HG02884 (cell line): ENCODE data around the gene NEURL1.

ENCODE experiments used
- ATAC-seq: cut with Tn5 transposase; IDR thresholded peaks from one replicate; pipeline ENCODE4 v1.9.1; 2021; ENCODE audit warnings: mild to moderate bottlenecking, moderate library complexity; ENCODE audit not compliant: unreplicated experiment

Gene NEURL1

GRCh38 chr10:103545366-103545765 is 51.9 kb downstream of the NEURL1 start:
- no peak for ATAC-seq

- no peak for ATAC-seq
Measured at GRCh38 chr10:103545771-103546281, 52.3 kb downstream of the NEURL1 start.

GRCh38 chr10:103546401-103546800 is 52.9 kb downstream of the NEURL1 start:
- no peak for ATAC-seq

- no peak for ATAC-seq
Measured at GRCh38 chr10:103547391-103547946, 54.0 kb downstream of the NEURL1 start.

- no peak for ATAC-seq
Measured at GRCh38 chr10:103548006-103548405, 54.5 kb downstream of the NEURL1 start.

- ATAC-seq: no peak
Measured at GRCh38 chr10:103548581-103549348, 55.3 kb downstream of the NEURL1 start.

- no peak for ATAC-seq
Measured at GRCh38 chr10:103549349-103549685, 55.8 kb downstream of the NEURL1 start.

- ATAC-seq: no peak
Measured at GRCh38 chr10:103550229-103550628, 56.7 kb downstream of the NEURL1 start.

GRCh38 chr10:103551619-103552602 is 58.4 kb downstream of the NEURL1 start:
- no peak for ATAC-seq

GRCh38 chr10:103552856-103553742 is 59.6 kb downstream of the NEURL1 start:
- no peak for ATAC-seq

GRCh38 chr10:103553743-103554487 is 60.4 kb downstream of the NEURL1 start:
- ATAC-seq: no peak

GRCh38 chr10:103554488-103555324 is 61.2 kb downstream of the NEURL1 start:
- ATAC-seq: no peak

- no peak for ATAC-seq
Measured at GRCh38 chr10:103555325-103555649, 61.8 kb downstream of the NEURL1 start.

- no peak for ATAC-seq
Measured at GRCh38 chr10:103555712-103556111, 62.2 kb downstream of the NEURL1 start.

- ATAC-seq: no peak
Measured at GRCh38 chr10:103556383-103557007, 63.0 kb downstream of the NEURL1 start.

GRCh38 chr10:103557455-103557854 is 64.0 kb downstream of the NEURL1 start:
- ATAC-seq: no peak

GRCh38 chr10:103558911-103559310 is 65.4 kb downstream of the NEURL1 start:
- ATAC-seq: no peak

- ATAC-seq: no peak
Measured at GRCh38 chr10:103559776-103560175, 66.3 kb downstream of the NEURL1 start.
